ENCODE data around the gene UNG. TPM values are rescaled to one million over a fixed set of nuclear protein-coding genes. Genes with fewer than 3 reads are reported as not detected.

Gene UNG
- total RNA-seq, 4 donors from 2014 or later, result 19.0 to 58.6 (median 21.3) TPM

- Histone ChIP-seq H3K4me3 (no peak overlapping the region), H3K9me3 (no peaks in the 10 kb centered on the region), H3K27me3 (no peaks in the 10 kb centered on the region), H3K27ac (peak overlapping the region in 1 of 4 donors; percentile 4), H3K4me1 (no peaks in the 10 kb centered on the region), H3K36me3 (peaks cover 0 to 7% (median 0%) of the 10 kb centered on the region in 3 donors)
- DNase-seq, result peak in 1 of 3 donors; percentile 40
- TF ChIP-seq CTCF (IDR thresholded peaks at IDR 0.05) (no peak), POLR2A (IDR thresholded peaks at IDR 0.05) (no peak)
Observed at GRCh38 chr12:109124878-109125648, 27.7 kb downstream of the UNG start.

GRCh38 chr12:109125791-109126190 lies 28.4 kb downstream of the UNG start:
- DNase-seq, result peak in 2 of 3 donors; percentile 42 to 47
- peaks cover 0 to 7% (median 0%) of the 10 kb centered on the region in 3 donors for H3K36me3 ChIP-seq
- H3K9me3 ChIP-seq, result no peaks in the 10 kb centered on the region
- H3K27me3 ChIP-seq, result no peaks in the 10 kb centered on the region
- H3K4me3 ChIP-seq, result no peak overlapping the region
- H3K27ac ChIP-seq, result peak overlapping the region in 1 of 4 donors; percentile 4
- TF ChIP-seq CTCF (IDR thresholded peaks at IDR 0.05) (no peak), POLR2A (IDR thresholded peaks at IDR 0.05) (no peak)
- no peaks in the 10 kb centered on the region for H3K4me1 ChIP-seq

GRCh38 chr12:109126784-109127183 lies 29.4 kb downstream of the UNG start:
- Histone ChIP-seq H3K9me3 (no peaks in the 10 kb centered on the region), H3K27me3 (no peaks in the 10 kb centered on the region), H3K4me1 (no peaks in the 10 kb centered on the region), H3K4me3 (no peak overlapping the region), H3K27ac (no peak overlapping the region), H3K36me3 (peaks cover 0 to 4% (median 0%) of the 10 kb centered on the region in 3 donors)
- TF ChIP-seq POLR2A (IDR thresholded peaks at IDR 0.05) (no peak), CTCF (IDR thresholded peaks at IDR 0.05) (no peak)
- peak in 1 of 3 donors; percentile 25 for DNase-seq

GRCh38 chr12:109127533-109128242 lies 30.3 kb downstream of the UNG start:
- H3K4me1 ChIP-seq, result no peaks in the 10 kb centered on the region
- no peak overlapping the region for H3K27ac ChIP-seq
- peak in 1 of 3 donors; percentile 12 for DNase-seq
- H3K27me3 ChIP-seq, result no peaks in the 10 kb centered on the region
- H3K36me3 ChIP-seq, result peaks cover 0 to 4% (median 0%) of the 10 kb centered on the region in 3 donors
- H3K4me3 ChIP-seq, result no peak overlapping the region
- H3K9me3 ChIP-seq, result no peaks in the 10 kb centered on the region
- no peak for TF ChIP-seq CTCF (IDR thresholded peaks at IDR 0.05)
- no peak for TF ChIP-seq POLR2A (IDR thresholded peaks at IDR 0.05)

- Histone ChIP-seq H3K4me3 (peak overlapping the region in 1 of 4 donors; percentile 10), H3K27me3 (no peaks in the 10 kb centered on the region), H3K9me3 (no peaks in the 10 kb centered on the region), H3K36me3 (peaks cover 0 to 4% (median 0%) of the 10 kb centered on the region in 3 donors), H3K27ac (no peak overlapping the region), H3K4me1 (no peaks in the 10 kb centered on the region)
- no peak for DNase-seq
- TF ChIP-seq CTCF (IDR thresholded peaks at IDR 0.05) (no peak), POLR2A (IDR thresholded peaks at IDR 0.05) (no peak)
Observed at GRCh38 chr12:109130297-109131153, 33.1 kb downstream of the UNG start.
